Activated CD4-positive, CD25-positive, alpha-beta regulatory T cell treated with anti-CD3 and anti-CD28 coated beads, Interleukin-2, amount 50 U/mL, for 16 hours (primary cell): Measurements from ENCODE around the gene FCHSD2.
"Not testable (repeated sequence)": the region's sequence is repeated elsewhere in the genome, so short reads cannot be mapped to it uniquely, and the experiment has no call there.

ENCODE experiments used
- DNase-seq: peaks from one replicate; pipeline ENCODE4 v3.0.0-alpha.2; 2020; ENCODE audit warnings: low read depth, low spot score

The FCHSD2 gene

GRCh38 chr11:73061434-73061833 lies 80.7 kb downstream of the FCHSD2 start:
- DNase-seq, result not testable (repeated sequence)

GRCh38 chr11:73059915-73060314 lies 82.2 kb downstream of the FCHSD2 start:
- no peak for DNase-seq

GRCh38 chr11:73058989-73059674 lies 83.0 kb downstream of the FCHSD2 start:
- DNase-seq, result no peak

GRCh38 chr11:73055655-73056354 lies 86.3 kb downstream of the FCHSD2 start:
- no peak for DNase-seq

GRCh38 chr11:73055002-73055401 lies 87.1 kb downstream of the FCHSD2 start:
- no peak for DNase-seq

- no peak for DNase-seq
Measured at GRCh38 chr11:73053964-73054363, 88.2 kb downstream of the FCHSD2 start.

- no peak for DNase-seq
Measured at GRCh38 chr11:73048446-73048845, 93.7 kb downstream of the FCHSD2 start.

GRCh38 chr11:73047773-73048371 lies 94.2 kb downstream of the FCHSD2 start:
- DNase-seq, result no peak

- no peak for DNase-seq
Measured at GRCh38 chr11:73040046-73040445, 102.1 kb downstream of the FCHSD2 start.

- DNase-seq, result no peak
Measured at GRCh38 chr11:73034777-73035176, 107.3 kb downstream of the FCHSD2 start.

- DNase-seq, result no peak
Measured at GRCh38 chr11:73034331-73034730, 107.8 kb downstream of the FCHSD2 start.

GRCh38 chr11:73030130-73030529 lies 112.0 kb downstream of the FCHSD2 start:
- no peak for DNase-seq

- no peak for DNase-seq
Measured at GRCh38 chr11:73029403-73029802, 112.7 kb downstream of the FCHSD2 start.

- DNase-seq, result no peak
Measured at GRCh38 chr11:73028611-73029010, 113.5 kb downstream of the FCHSD2 start.

GRCh38 chr11:73027840-73028239 lies 114.3 kb downstream of the FCHSD2 start:
- DNase-seq, result not testable (repeated sequence)

GRCh38 chr11:73024639-73025038 lies 117.5 kb downstream of the FCHSD2 start:
- no peak for DNase-seq

GRCh38 chr11:73019996-73020395 lies 122.1 kb downstream of the FCHSD2 start:
- DNase-seq, result no peak

GRCh38 chr11:73019449-73019848 lies 122.7 kb downstream of the FCHSD2 start:
- no peak for DNase-seq

GRCh38 chr11:73018856-73019255 lies 123.3 kb downstream of the FCHSD2 start:
- no peak for DNase-seq

GRCh38 chr11:73017024-73017751 lies 124.9 kb downstream of the FCHSD2 start:
- DNase-seq, result no peak

- no peak for DNase-seq
Measured at GRCh38 chr11:73013021-73013420, 129.1 kb downstream of the FCHSD2 start.
